ENCODE measurements around the gene GET4.
"Not testable (repeated sequence)": the region's sequence is repeated elsewhere in the genome, so short reads cannot be mapped to it uniquely, and the experiment has no call there.

Gene GET4

GRCh38 chr7:913736-914520, 37.6 kb downstream of the GET4 start:
- peak in 37 of 56 donors; percentile 26 to 84 (median 57) for DNase-seq

GRCh38 chr7:914521-915194, 38.3 kb downstream of the GET4 start:
- DNase-seq: no peak

- no peak for DNase-seq
Measured at GRCh38 chr7:915291-916218, 39.2 kb downstream of the GET4 start.

GRCh38 chr7:916291-916941, 40.1 kb downstream of the GET4 start:
- peak in 8 of 56 donors; percentile 21 to 72 (median 37) for DNase-seq

- peak in 1 of 56 donors; percentile 51 for DNase-seq
Measured at GRCh38 chr7:917255-918117, 41.1 kb downstream of the GET4 start.

GRCh38 chr7:918118-918425, 41.7 kb downstream of the GET4 start:
- no peak for DNase-seq

GRCh38 chr7:918441-919113, 42.2 kb downstream of the GET4 start:
- no peak for DNase-seq

GRCh38 chr7:919114-919442, 42.7 kb downstream of the GET4 start:
- DNase-seq: no peak

- peak in 1 of 56 donors; percentile 39 for DNase-seq
Measured at GRCh38 chr7:919924-920341, 43.6 kb downstream of the GET4 start.

- no peak for DNase-seq
Measured at GRCh38 chr7:920351-921070, 44.2 kb downstream of the GET4 start.

- no peak for DNase-seq
Measured at GRCh38 chr7:921071-921461, 44.7 kb downstream of the GET4 start.

GRCh38 chr7:921581-922333, 45.4 kb downstream of the GET4 start:
- no peak for DNase-seq

- DNase-seq: no peak
Measured at GRCh38 chr7:922334-923107, 46.2 kb downstream of the GET4 start.

GRCh38 chr7:923108-924041, 47.0 kb downstream of the GET4 start:
- DNase-seq: peak in 3 of 56 donors; percentile 13 to 45 (median 36)

- DNase-seq: not testable (repeated sequence)
Measured at GRCh38 chr7:924042-924441, 47.7 kb downstream of the GET4 start.

- no peak for DNase-seq
Measured at GRCh38 chr7:924541-925231, 48.3 kb downstream of the GET4 start.
